B cell (primary cell): ENCODE results near the gene KCNH1.

Experiments used
- CTCF ChIP-seq: fragments of 200-600 bp; IDR thresholded peaks from one replicate; pipeline ENCODE4 v1.8.0; 2022; ENCODE audit warnings: antibody characterized with exemption, mild to moderate bottlenecking
- EZH2 ChIP-seq: IDR thresholded peaks from 2 replicates; pipeline ENCODE4 v1.6.1; 2012; ENCODE audit warnings: borderline replicate concordance, low read depth, mild to moderate bottlenecking, moderate library complexity, low read length; ENCODE audit not compliant: insufficient read depth, poor library complexity, severe bottlenecking

GRCh38 chr1:211126622-211127021 lies 7.3 kb downstream of the KCNH1 start:
- TF ChIP-seq CTCF (no peak), EZH2 (no peak)
